GM19025 (cell line): ENCODE data around the gene HYDIN.

Source experiments
- ATAC-seq: cut with Tn5 transposase; IDR thresholded peaks from one replicate; pipeline ENCODE4 v1.9.1; 2021; ENCODE audit warnings: mild to moderate bottlenecking, low read depth, moderate library complexity; ENCODE audit not compliant: unreplicated experiment

The HYDIN gene

GRCh38 chr16:70770626-70771552 lies 459.6 kb downstream of the HYDIN start:
- ATAC-seq, result no peak

GRCh38 chr16:70770291-70770625 lies 460.3 kb downstream of the HYDIN start:
- no peak for ATAC-seq

- no peak for ATAC-seq
Observed at GRCh38 chr16:70769761-70770160, 460.8 kb downstream of the HYDIN start.

GRCh38 chr16:70769131-70769530 lies 461.4 kb downstream of the HYDIN start:
- no peak for ATAC-seq

GRCh38 chr16:70768203-70768580 lies 462.3 kb downstream of the HYDIN start:
- no peak for ATAC-seq

GRCh38 chr16:70767377-70768202 lies 462.9 kb downstream of the HYDIN start:
- ATAC-seq, result no peak

- no peak for ATAC-seq
Observed at GRCh38 chr16:70766658-70767057, 463.9 kb downstream of the HYDIN start.

GRCh38 chr16:70766176-70766575 lies 464.3 kb downstream of the HYDIN start:
- ATAC-seq, result no peak

GRCh38 chr16:70765491-70765890 lies 465.0 kb downstream of the HYDIN start:
- ATAC-seq, result no peak

- no peak for ATAC-seq
Observed at GRCh38 chr16:70764632-70765031, 465.9 kb downstream of the HYDIN start.

GRCh38 chr16:70760221-70760620 lies 470.3 kb downstream of the HYDIN start:
- ATAC-seq, result no peak

GRCh38 chr16:70759666-70760065 lies 470.9 kb downstream of the HYDIN start:
- ATAC-seq, result no peak

GRCh38 chr16:70758786-70759185 lies 471.7 kb downstream of the HYDIN start:
- ATAC-seq, result no peak
